A549 treated with Mapracorat at 1 μM for 4 hours (cell line): ENCODE data around the gene CNOT8. TPM values are rescaled to one million over a fixed set of nuclear protein-coding genes. Genes with fewer than 3 reads are reported as not detected.

Source experiments
- total RNA-seq: library from RNA; stranded (reverse); fragments of 200-300 nt; extraction: Qiagen RNA extraction; gene quantifications from 5 replicates; pipeline ENCODE4 v1.2.3, GENCODE V29; 2022

Gene CNOT8
- total RNA-seq, result 29.7 to 35.9 TPM (median 34.9 TPM) in 5 replicates

GRCh38 chr5:154858297-154858971, at the start of gene CNOT8:
TSS of gene CNOT8 (plus strand) at chr5:154858627. CDS start at chr5:154863279, 4,652 bp downstream.

GRCh38 chr5:154850255-154851062, 8.0 kb upstream of the CNOT8 start, which contains the start of gene FAXDC2:
TSS of gene FAXDC2 (minus strand) at chr5:154850603. CDS start at chr5:154838178, 12,425 bp downstream.

Other genes starting within 250 kb of the CNOT8 start
- 122 to 145 TPM (median 124 TPM) in 5 replicates for gene LARP1, start 103.2 kb upstream of the CNOT8 start, total RNA-seq
- gene FAXDC2, start 8.0 kb upstream of the CNOT8 start, total RNA-seq, result 0.14 to 0.63 TPM (median 0.34 TPM) in 4 of 5 replicates, not detected in the other
- gene GEMIN5, start 79.6 kb downstream of the CNOT8 start, total RNA-seq, result 19.8 to 24.3 TPM (median 21.7 TPM) in 5 replicates
- gene MRPL22, start 82.4 kb downstream of the CNOT8 start, total RNA-seq, result 51.2 to 62.8 TPM (median 61.5 TPM) in 5 replicates
- gene KIF4B, start 155.1 kb downstream of the CNOT8 start, total RNA-seq, result 0.02 TPM in 1 of 5 replicates, not detected in the others